Uterus (tissue), 2 donors: ENCODE measurements around the gene ARL6IP4.

Experiments
- CTCF ChIP-seq, 4 experiments: fragments of 200-600 bp in 2 of 4; fragments of 450-650 bp in 2 of 4; sonication (generic) in 2 of 4; IDR thresholded peaks; one replicate each; pipeline ENCODE4 v1.5.1; 2016 to 2019; ENCODE audit warnings: antibody characterized with exemption in 4 of 4, mild to moderate bottlenecking in 2 of 4, moderate library complexity in 1 of 4
- POLR2A ChIP-seq, 2 donors: fragments of 450-650 bp; IDR thresholded peaks; one replicate each; pipeline ENCODE4 v1.6.1; 2016; ENCODE audit warnings: antibody characterized with exemption in 2 of 2, mild to moderate bottlenecking in 1 of 2, moderate library complexity in 1 of 2

GRCh38 chr12:122974892-122975789, 5.3 kb upstream of the ARL6IP4 start, which contains the start of gene OGFOD2:
- TF ChIP-seq CTCF (IDR thresholded peaks at IDR 0.05) (peak in 2 of 4 experiments; percentile 7 to 13), POLR2A (IDR thresholded peaks at IDR 0.05) (peak in 1 of 2 donors; percentile 45)
